Type B pancreatic cell (in vitro differentiated cells): ENCODE measurements around the gene COL25A1. TPM values are rescaled to one million over a fixed set of nuclear protein-coding genes. Genes with fewer than 3 reads are reported as not detected.
A peak's percentile ranks its signal among the peaks of the same experiment; 100 is the strongest.

Experiments used
- DNase-seq: peaks from one replicate; pipeline ENCODE4 v3.0.0; 2021; ENCODE audit warnings: mixed read lengths; ENCODE audit not compliant: unreplicated experiment; ENCODE audit errors: extremely low spot score
- H3K27ac Mint-ChIP-seq: 2 replicates; pipeline ENCODE4 v1.8.0; 2021; ENCODE audit warnings: mild to moderate bottlenecking, mixed read lengths
- H3K27me3 Mint-ChIP-seq: 2 replicates; pipeline ENCODE4 v1.8.0; 2021; ENCODE audit warnings: mixed read lengths
- H3K36me3 Mint-ChIP-seq: 2 replicates; pipeline ENCODE4 v1.8.0; 2021; ENCODE audit warnings: mixed read lengths
- H3K4me1 Mint-ChIP-seq: one replicate; pipeline ENCODE4 v1.8.0; 2021; ENCODE audit warnings: mixed read lengths; ENCODE audit not compliant: unreplicated experiment
- H3K4me3 Mint-ChIP-seq: 2 replicates; pipeline ENCODE4 v1.8.0; 2021; ENCODE audit warnings: mild to moderate bottlenecking, mixed read lengths
- H3K9me3 Mint-ChIP-seq: 2 replicates; pipeline ENCODE4 v1.8.0; 2021; ENCODE audit warnings: mixed read lengths
- total RNA-seq: library from RNA; stranded (reverse); gene quantifications from 2 replicates; pipeline ENCODE4 v1.2.1, GENCODE V29; 2021; ENCODE audit warnings: low replicate concordance
- TF ChIP-seq, protein P1 (sequence below): fragments of 200-600 bp; sonication (generic); conservative IDR thresholded peaks from 2 replicates; pipeline ENCODE4 v1.5.0; 2021; ENCODE audit warnings: antibody characterized with exemption, mild to moderate bottlenecking

COL25A1 gene
- total RNA-seq, 1 donor from 2014 or later, result 9.2 TPM

GRCh38 chr4:108787106-108787505 is 515.4 kb downstream of the COL25A1 start:
- DNase-seq, result no peak
- Mint-ChIP-seq H3K27ac (no peak overlapping the region), H3K4me1 (no peaks in the 10 kb centered on the region), H3K36me3 (no peaks in the 10 kb centered on the region), H3K27me3 (no peaks in the 10 kb centered on the region), H3K9me3 (no peaks in the 10 kb centered on the region), H3K4me3 (no peak overlapping the region)
- TF ChIP-seq, protein P1, sequence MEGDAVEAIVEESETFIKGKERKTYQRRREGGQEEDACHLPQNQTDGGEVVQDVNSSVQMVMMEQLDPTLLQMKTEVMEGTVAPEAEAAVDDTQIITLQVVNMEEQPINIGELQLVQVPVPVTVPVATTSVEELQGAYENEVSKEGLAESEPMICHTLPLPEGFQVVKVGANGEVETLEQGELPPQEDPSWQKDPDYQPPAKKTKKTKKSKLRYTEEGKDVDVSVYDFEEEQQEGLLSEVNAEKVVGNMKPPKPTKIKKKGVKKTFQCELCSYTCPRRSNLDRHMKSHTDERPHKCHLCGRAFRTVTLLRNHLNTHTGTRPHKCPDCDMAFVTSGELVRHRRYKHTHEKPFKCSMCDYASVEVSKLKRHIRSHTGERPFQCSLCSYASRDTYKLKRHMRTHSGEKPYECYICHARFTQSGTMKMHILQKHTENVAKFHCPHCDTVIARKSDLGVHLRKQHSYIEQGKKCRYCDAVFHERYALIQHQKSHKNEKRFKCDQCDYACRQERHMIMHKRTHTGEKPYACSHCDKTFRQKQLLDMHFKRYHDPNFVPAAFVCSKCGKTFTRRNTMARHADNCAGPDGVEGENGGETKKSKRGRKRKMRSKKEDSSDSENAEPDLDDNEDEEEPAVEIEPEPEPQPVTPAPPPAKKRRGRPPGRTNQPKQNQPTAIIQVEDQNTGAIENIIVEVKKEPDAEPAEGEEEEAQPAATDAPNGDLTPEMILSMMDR, result no peak

GRCh38 chr4:108786351-108786750 is 516.1 kb downstream of the COL25A1 start:
- Mint-ChIP-seq H3K4me3 (no peak overlapping the region), H3K27me3 (no peaks in the 10 kb centered on the region), H3K36me3 (no peaks in the 10 kb centered on the region), H3K4me1 (no peaks in the 10 kb centered on the region), H3K27ac (no peak overlapping the region), H3K9me3 (no peaks in the 10 kb centered on the region)
- TF ChIP-seq, protein P1, result no peak
- no peak for DNase-seq

DNA sequence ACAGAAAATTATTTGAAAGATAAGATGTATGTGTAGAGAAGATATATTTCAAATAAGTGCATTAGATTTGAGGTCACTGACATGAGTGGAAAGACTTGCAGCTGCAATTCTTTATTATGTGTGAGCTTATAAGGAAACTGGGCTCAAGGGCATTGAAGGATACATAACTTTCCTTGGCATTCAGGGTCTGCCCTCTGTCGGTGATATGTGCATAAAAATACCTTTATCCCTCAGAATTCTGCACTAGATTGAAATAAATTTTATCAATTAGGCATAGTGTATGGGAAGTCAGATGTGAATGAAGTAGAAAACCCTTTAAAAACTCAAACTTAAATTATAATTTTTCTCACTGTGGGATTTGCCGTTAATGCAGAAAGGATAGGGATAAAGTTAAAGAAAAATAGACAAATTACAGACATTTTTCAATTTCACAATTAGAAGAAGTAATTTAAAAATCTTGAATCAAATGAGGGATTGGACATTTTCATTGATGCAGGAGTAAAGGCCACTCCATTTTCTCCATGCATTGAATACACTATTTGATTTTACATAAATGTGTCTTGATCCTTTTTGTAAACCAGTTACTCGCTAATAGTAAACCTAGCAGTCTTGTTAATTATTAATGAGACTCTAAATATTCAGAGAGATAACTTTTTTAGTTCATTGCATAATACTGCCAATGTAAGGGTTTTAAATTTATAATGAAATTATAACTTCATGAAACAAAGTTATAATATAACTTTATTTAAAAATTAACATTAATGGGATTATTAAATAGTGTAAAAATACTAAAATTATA is 518.6 kb downstream of the COL25A1 start:
- H3K9me3 Mint-ChIP-seq, result no peaks in the 10 kb centered on the region
- TF ChIP-seq, protein P1, result peak; percentile 63
- H3K27me3 Mint-ChIP-seq, result no peaks in the 10 kb centered on the region
- H3K4me3 Mint-ChIP-seq, result no peak overlapping the region
- DNase-seq, result no peak
- no peaks in the 10 kb centered on the region for H3K36me3 Mint-ChIP-seq
- H3K4me1 Mint-ChIP-seq, result no peaks in the 10 kb centered on the region
- H3K27ac Mint-ChIP-seq, result no peak overlapping the region

DNA sequence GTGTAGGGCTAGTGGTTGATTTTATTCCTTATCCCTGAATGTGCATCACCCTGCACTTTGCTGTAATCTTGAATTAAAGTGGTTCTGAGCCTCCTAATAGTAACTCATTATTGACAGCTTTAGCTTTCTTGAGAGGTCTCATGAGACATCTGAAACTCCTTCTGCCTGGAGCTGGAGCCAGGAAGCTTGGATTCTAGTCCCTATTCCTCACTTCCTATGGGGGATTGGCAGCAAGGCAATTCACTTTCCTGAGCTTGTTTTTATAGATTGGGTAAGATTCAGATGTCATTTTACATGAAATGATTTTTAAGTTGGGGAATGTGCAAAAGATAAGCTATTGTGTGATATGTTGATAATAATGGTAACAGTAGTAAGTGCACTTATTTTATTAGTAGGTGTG is 522.5 kb downstream of the COL25A1 start:
- H3K4me3 Mint-ChIP-seq, result no peak overlapping the region
- H3K27ac Mint-ChIP-seq, result no peak overlapping the region
- peaks cover 5% of the 10 kb centered on the region for H3K9me3 Mint-ChIP-seq

DNA sequence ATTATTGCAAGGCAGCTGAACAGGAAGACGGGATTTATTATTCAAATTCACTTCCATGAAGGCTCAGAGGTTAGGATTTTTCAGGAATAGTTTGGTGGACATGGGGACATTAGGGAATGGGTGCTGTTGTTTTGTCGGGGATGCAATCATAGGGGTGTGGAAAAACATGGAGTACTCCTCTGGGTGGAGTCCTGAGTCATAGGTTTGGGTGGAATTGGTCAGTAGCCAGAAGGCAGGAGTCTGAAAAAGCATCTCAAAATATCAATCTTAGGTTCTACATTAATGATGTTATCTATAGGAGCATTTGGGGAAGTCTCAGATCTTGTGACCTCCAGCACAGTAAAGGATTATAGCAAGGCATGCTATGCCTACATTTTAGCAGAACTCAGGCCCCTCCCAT is 525.1 kb downstream of the COL25A1 start:
- H3K9me3 Mint-ChIP-seq, result peaks cover 5% of the 10 kb centered on the region
- TF ChIP-seq, protein P1, result no peak
- peaks cover 3% of the 10 kb centered on the region for H3K27me3 Mint-ChIP-seq
- peaks cover 4% of the 10 kb centered on the region for H3K4me1 Mint-ChIP-seq
- no peaks in the 10 kb centered on the region for H3K36me3 Mint-ChIP-seq
- H3K4me3 Mint-ChIP-seq, result peak overlapping the region; percentile 16
- peak overlapping the region; percentile 75 for H3K27ac Mint-ChIP-seq
- DNase-seq, result no peak

More for the DNA sequence above, 522.5 kb downstream of the COL25A1 start:
- TF ChIP-seq, protein P1, result no peak
- H3K4me1 Mint-ChIP-seq, result peaks cover 4% of the 10 kb centered on the region
- no peak for DNase-seq
- H3K27me3 Mint-ChIP-seq, result peaks cover 3% of the 10 kb centered on the region
- H3K36me3 Mint-ChIP-seq, result no peaks in the 10 kb centered on the region
